HepG2 (cell line): ENCODE results near the gene PHRF1. TPM values are rescaled to one million over a fixed set of nuclear protein-coding genes. Genes with fewer than 3 reads are reported as not detected.

ENCODE experiments used
- HNRNPUL1 ChIP-seq: fragments of 200-400 bp; formaldehyde crosslinking; IDR thresholded peaks from 2 replicates; pipeline ENCODE4 v1.6.1; 2017; ENCODE audit warnings: low read depth, mild to moderate bottlenecking, low read length, moderate library complexity
- NFKBIZ ChIP-seq: IDR thresholded peaks from 2 replicates; pipeline ENCODE4 v1.6.1; 2018; ENCODE audit warnings: missing genetic modification reagents, missing compliant biosample characterization
- REXO4 ChIP-seq: sonication (generic); formaldehyde crosslinking; IDR thresholded peaks from 2 replicates; pipeline ENCODE4 v1.8.0; 2022; ENCODE audit warnings: missing genetic modification reagents, mild to moderate bottlenecking, borderline replicate concordance
- STAG1 ChIP-seq: sonication (generic); formaldehyde crosslinking; IDR thresholded peaks from 2 replicates; pipeline ENCODE4 v1.4.0; 2020; ENCODE audit warnings: missing genetic modification reagents
- YEATS4 ChIP-seq: sonication (generic); formaldehyde crosslinking; IDR thresholded peaks from 2 replicates; pipeline ENCODE4 v1.4.0; 2020; ENCODE audit warnings: missing genetic modification reagents, borderline replicate concordance
- ZBTB1 ChIP-seq: sonication (generic); formaldehyde crosslinking; IDR thresholded peaks from 2 replicates; pipeline ENCODE4 v1.4.0; 2020; ENCODE audit warnings: missing genetic modification reagents, borderline replicate concordance
- ZNF263 ChIP-seq: sonication (generic); formaldehyde crosslinking; IDR thresholded peaks from 2 replicates; pipeline ENCODE4 v1.4.0; 2020; ENCODE audit warnings: missing genetic modification reagents
- ZNF782 ChIP-seq: sonication (generic); formaldehyde crosslinking; IDR thresholded peaks from 2 replicates; pipeline ENCODE4 v1.4.0; 2020; ENCODE audit warnings: missing genetic modification reagents, mild to moderate bottlenecking, borderline replicate concordance
- polyA plus RNA-seq, 8 experiments: library from polyadenylated mRNA; depleted of rRNA in 3 of 8; stranded (reverse) in 7 of 8; unstranded in 1 of 8; fragments of >200 nt; fragmentation: Illumina TruSeq in 4 of 8; extraction: Trizol in 4 of 8; gene quantifications; 2 replicates each; pipeline versions ENCODE4 v1.2.1 to v1.2.3, GENCODE V29; 2011 to 2016; ENCODE audit warnings: low read depth in 4 of 8, missing spikeins in 1 of 8, mixed read lengths in 1 of 8; ENCODE audit not compliant: insufficient read depth in 1 of 8
- total RNA-seq, 5 experiments: library from RNA; depleted of rRNA; stranded (reverse); fragments of >200 nt; fragmentation: Illumina TruSeq; extraction: Trizol; gene quantifications; 2 replicates each; pipeline ENCODE4 v1.2.3, GENCODE V29; 2016; ENCODE audit warnings: low read depth in 1 of 5
- TF ChIP-seq, protein P1 (sequence below), 2 experiments: sonication (generic) in 1 of 2; formaldehyde crosslinking in 1 of 2; IDR thresholded peaks; 2 replicates each; pipeline versions ENCODE4 v1.4.0 to v1.6.1; 2018 to 2020; ENCODE audit warnings: missing genetic modification reagents in 2 of 2, borderline replicate concordance in 1 of 2, low read depth in 1 of 2, mild to moderate bottlenecking in 1 of 2, missing biosample characterization in 1 of 2
- TF ChIP-seq, protein P2 (sequence below), 2 experiments: fragments of 450-650 bp in 1 of 2; sonication (generic) in 1 of 2; formaldehyde crosslinking in 1 of 2; IDR thresholded peaks; 2 replicates each; pipeline versions ENCODE4 v1.6.1 to v1.8.0; 2016 to 2022; ENCODE audit warnings: antibody characterized with exemption in 1 of 2, mild to moderate bottlenecking in 1 of 2, missing genetic modification reagents in 1 of 2

The PHRF1 gene
- total and polyA plus RNA-seq, 2 of the 13 experiments (the other 11 are each of a cell fraction or from before 2014, with no cell fraction given) = 8.2 to 16.7 TPM

- TF ChIP-seq, protein P1, sequence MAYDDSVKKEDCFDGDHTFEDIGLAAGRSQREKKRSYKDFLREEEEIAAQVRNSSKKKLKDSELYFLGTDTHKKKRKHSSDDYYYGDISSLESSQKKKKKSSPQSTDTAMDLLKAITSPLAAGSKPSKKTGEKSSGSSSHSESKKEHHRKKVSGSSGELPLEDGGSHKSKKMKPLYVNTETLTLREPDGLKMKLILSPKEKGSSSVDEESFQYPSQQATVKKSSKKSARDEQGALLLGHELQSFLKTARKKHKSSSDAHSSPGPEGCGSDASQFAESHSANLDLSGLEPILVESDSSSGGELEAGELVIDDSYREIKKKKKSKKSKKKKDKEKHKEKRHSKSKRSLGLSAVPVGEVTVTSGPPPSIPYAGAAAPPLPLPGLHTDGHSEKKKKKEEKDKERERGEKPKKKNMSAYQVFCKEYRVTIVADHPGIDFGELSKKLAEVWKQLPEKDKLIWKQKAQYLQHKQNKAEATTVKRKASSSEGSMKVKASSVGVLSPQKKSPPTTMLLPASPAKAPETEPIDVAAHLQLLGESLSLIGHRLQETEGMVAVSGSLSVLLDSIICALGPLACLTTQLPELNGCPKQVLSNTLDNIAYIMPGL (CRISPR knock-in tag; IDR thresholded peaks at IDR 0.05; ENCODE audit: borderline replicate concordance in 1 of 2, low read depth in 1 of 2) = no peak
- TF ChIP-seq NFKBIZ (CRISPR knock-in tag) = no peak
- no peak for TF ChIP-seq ZBTB1
- TF ChIP-seq ZNF263 = peak; percentile 27; the same call in 1 of the 2 replicates
- no peak for TF ChIP-seq REXO4
- TF ChIP-seq, protein P2, sequence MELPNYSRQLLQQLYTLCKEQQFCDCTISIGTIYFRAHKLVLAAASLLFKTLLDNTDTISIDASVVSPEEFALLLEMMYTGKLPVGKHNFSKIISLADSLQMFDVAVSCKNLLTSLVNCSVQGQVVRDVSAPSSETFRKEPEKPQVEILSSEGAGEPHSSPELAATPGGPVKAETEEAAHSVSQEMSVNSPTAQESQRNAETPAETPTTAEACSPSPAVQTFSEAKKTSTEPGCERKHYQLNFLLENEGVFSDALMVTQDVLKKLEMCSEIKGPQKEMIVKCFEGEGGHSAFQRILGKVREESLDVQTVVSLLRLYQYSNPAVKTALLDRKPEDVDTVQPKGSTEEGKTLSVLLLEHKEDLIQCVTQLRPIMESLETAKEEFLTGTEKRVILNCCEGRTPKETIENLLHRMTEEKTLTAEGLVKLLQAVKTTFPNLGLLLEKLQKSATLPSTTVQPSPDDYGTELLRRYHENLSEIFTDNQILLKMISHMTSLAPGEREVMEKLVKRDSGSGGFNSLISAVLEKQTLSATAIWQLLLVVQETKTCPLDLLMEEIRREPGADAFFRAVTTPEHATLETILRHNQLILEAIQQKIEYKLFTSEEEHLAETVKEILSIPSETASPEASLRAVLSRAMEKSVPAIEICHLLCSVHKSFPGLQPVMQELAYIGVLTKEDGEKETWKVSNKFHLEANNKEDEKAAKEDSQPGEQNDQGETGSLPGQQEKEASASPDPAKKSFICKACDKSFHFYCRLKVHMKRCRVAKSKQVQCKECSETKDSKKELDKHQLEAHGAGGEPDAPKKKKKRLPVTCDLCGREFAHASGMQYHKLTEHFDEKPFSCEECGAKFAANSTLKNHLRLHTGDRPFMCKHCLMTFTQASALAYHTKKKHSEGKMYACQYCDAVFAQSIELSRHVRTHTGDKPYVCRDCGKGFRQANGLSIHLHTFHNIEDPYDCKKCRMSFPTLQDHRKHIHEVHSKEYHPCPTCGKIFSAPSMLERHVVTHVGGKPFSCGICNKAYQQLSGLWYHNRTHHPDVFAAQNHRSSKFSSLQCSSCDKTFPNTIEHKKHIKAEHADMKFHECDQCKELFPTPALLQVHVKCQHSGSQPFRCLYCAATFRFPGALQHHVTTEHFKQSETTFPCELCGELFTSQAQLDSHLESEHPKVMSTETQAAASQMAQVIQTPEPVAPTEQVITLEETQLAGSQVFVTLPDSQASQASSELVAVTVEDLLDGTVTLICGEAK (IDR thresholded peaks at IDR 0.05) = no peak
- TF ChIP-seq, protein P2 (CRISPR knock-in tag; IDR thresholded peaks at IDR 0.05) = no peak
- no peak for TF ChIP-seq HNRNPUL1
- TF ChIP-seq STAG1 (CRISPR knock-in tag) = no peak
- peak; percentile 82 for TF ChIP-seq YEATS4 (CRISPR knock-in tag)
- no peak for TF ChIP-seq ZNF782 (CRISPR knock-in tag)
Observed at GRCh38 chr11:568306-569157, 7.7 kb upstream of the PHRF1 start (continued).
